A375 (cell line): Measurements from ENCODE around the gene FCHSD1. TPM values are rescaled to one million over a fixed set of nuclear protein-coding genes. Genes with fewer than 3 reads are reported as not detected.

ENCODE experiments used
- total RNA-seq: library from RNA; depleted of rRNA; stranded (reverse); fragments of >200 nt; shearing (Covaris generic); gene quantifications from 2 replicates; pipeline ENCODE4 v1.2.3, GENCODE V29; 2014; rRNA removed

The FCHSD1 gene
- 16.6 and 21.5 TPM in 2 replicates for total RNA-seq

DNA sequence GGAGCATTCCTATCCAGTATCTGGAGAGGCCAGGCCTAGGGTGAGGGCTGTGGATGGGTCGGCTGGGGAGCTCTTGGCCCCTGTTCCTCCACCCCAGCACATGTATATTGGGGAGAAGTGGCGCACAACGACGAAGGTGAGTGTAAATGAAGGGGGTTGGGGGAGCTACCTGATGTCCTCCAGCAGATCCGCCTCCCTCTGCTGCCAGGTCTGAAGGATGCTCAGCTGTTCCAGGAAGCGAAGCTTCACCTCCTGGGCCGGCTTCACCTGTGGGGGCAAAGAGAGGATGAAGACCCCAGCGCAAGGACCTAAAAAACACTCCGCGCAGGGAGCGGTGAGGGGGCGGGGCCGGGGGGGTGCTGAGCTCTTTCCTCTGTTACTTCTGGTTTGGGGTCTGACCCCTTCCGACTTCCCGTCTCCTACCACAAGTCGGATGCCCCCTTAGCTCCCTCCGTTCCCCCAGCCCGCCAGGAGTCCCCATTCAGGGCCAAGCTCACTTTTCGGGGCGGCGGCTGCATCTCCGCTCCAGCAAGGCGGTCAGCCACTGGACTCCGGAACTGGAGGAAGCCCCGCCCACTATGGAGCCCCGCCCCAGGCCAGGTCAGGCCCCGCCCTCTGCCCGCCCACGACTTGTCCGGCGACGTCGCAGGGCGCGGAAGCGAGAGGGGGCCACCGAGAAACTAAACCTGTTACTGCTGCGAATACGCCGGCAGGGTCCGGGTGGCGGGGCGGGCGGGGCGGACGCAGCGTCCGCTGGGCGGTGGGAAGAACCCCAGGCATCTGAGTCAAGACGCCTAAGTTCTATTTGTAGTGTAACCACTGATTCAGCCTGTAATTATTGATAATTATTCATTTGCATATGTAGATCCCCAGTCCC, at the start of gene FCHSD1:
TSS of gene FCHSD1 (minus strand) at position 568 of the 877 bp plus-strand sequence. CDS start at position 518, 50 bp downstream.

GRCh38 chr5:141681695-141682641, 30.8 kb upstream of the FCHSD1 start, which contains the start of gene ARAP3:
Gene ARAP3, minus strand, starts transcription at chr5:141682230. Its CDS starts 1,744 bp downstream, at chr5:141680486.

GRCh38 chr5:141636413-141637122, 14.7 kb downstream of the FCHSD1 start, which contains the start of the genes HDAC3 and RELL2:
Gene HDAC3, minus strand, starts transcription at chr5:141636849. Its CDS starts 59 bp downstream, at chr5:141636790.
Gene RELL2, plus strand, starts transcription at chr5:141636997. Its CDS starts 1,229 bp downstream, at chr5:141638226.

DNA sequence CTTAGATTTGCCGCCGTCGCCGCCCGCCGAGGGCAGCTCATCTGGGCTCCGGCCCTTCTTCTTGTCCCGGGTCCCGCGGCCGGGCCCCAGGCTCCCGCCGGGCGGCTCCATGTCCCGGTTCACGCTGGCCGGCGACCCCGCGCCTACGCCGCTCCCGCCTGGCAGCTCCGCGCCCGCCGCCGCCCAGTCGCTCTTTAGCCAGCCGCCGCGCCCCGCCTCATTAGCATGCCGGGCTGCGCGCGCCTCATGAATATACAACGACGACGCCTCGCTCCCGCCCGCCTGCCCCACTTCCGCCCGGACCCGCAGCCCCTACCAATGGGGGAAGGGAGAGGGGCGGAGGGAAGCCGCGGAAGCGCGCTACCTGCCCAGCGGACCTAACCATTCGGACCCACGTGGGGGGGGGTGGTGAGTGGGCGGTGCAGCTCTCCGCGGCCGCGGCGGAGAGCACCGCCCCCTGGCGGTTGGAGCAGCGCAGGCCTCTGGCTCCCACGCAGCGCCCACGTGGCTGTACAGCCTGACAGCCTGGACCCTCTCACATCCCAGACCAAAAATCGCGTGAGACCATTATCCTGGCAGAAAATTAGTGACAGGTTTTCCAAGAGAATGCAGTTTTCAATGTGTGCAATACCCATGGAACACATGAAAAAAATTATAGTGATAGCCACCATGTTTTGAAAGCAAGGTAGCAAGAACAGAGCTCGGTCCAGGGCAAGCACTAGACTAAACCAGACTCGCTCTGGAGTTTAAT, 32.2 kb downstream of the FCHSD1 start, which contains the start of gene DIAPH1:
TSS of gene DIAPH1 (minus strand) at position 197 of the 751 bp plus-strand sequence. CDS start at position 111, 86 bp downstream.

Other genes starting within 250 kb of the FCHSD1 start
- gene PCDHGA9, start 248.6 kb downstream of the FCHSD1 start, total RNA-seq = 1.1 and 2.7 TPM in 2 replicates
- 0.80 and 1.2 TPM in 2 replicates for gene PCDHGB6, start 243.4 kb downstream of the FCHSD1 start, total RNA-seq
- 4.3 and 6.0 TPM in 2 replicates for gene PCDHGA10, start 238.4 kb downstream of the FCHSD1 start, total RNA-seq
- 0.72 and 0.90 TPM in 2 replicates for gene PCDHGB7, start 233.7 kb downstream of the FCHSD1 start, total RNA-seq
- gene PCDHGA11, start 230.4 kb downstream of the FCHSD1 start, total RNA-seq = 0.30 and 0.96 TPM in 2 replicates
- gene PCDHGA12, start 220.9 kb downstream of the FCHSD1 start, total RNA-seq = 0.80 and 1.2 TPM in 2 replicates
- 62.5 and 65.1 TPM in 2 replicates for gene PCDHGC3, start 175.5 kb downstream of the FCHSD1 start, total RNA-seq
- gene PCDHGC4, start 166.4 kb downstream of the FCHSD1 start, total RNA-seq = 1.3 and 1.8 TPM in 2 replicates
- gene PCDHGC5, start 162.3 kb downstream of the FCHSD1 start, total RNA-seq = 1.1 and 1.3 TPM in 2 replicates
- gene DIAPH1, start 32.4 kb downstream of the FCHSD1 start, total RNA-seq = 52.1 and 55.8 TPM in 2 replicates
- 56.6 and 64.4 TPM in 2 replicates for gene HDAC3, start 14.6 kb downstream of the FCHSD1 start, total RNA-seq
- 6.0 and 8.6 TPM in 2 replicates for gene RELL2, start 14.4 kb downstream of the FCHSD1 start, total RNA-seq
- gene ARAP3, start 30.8 kb upstream of the FCHSD1 start, total RNA-seq = 15.1 and 17.0 TPM in 2 replicates
- 37.9 and 41.7 TPM in 2 replicates for gene PCDH1, start 227.0 kb upstream of the FCHSD1 start, total RNA-seq